GM21360 (cell line): ENCODE measurements around the gene MAT1A.
"Not testable (repeated sequence)": the region's sequence is repeated elsewhere in the genome, so short reads cannot be mapped to it uniquely, and the experiment has no call there.

Experiments used
- ATAC-seq: cut with Tn5 transposase; IDR thresholded peaks from one replicate; pipeline ENCODE4 v1.9.1; 2021; ENCODE audit warnings: mild to moderate bottlenecking, moderate library complexity; ENCODE audit not compliant: unreplicated experiment

MAT1A gene

GRCh38 chr10:80289451-80290287 lies at the start of gene MAT1A:
Gene MAT1A (minus strand): TSS chr10:80289658. CDS start chr10:80289423, 235 bp downstream.
- ATAC-seq, result no peak

GRCh38 chr10:80333983-80334382 lies 44.5 kb upstream of the MAT1A start:
- ATAC-seq, result no peak

- ATAC-seq, result no peak
These were observed 35.5 kb upstream of the MAT1A start for GRCh38 chr10:80324891-80325364.

DNA sequence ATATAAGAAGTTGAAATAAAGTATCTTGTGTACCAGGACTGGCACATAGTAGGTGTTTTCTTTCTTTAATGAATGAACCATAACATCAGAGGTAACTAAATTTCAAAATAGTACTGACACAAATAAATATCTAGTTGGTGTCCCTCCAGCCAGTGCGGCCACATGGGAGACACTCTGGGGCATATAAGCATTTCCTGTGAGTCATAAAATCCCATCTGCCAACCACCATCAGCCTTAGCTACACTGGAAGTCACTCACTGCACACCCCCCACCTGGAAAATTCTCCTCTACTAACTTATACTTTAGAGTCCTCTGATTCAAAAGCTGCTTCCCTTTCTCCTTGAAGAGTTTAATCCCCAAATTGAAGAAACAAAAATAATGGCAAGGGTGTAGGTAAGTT lies 34.6 kb upstream of the MAT1A start:
- no peak for ATAC-seq

GRCh38 chr10:80323311-80323710 lies 33.9 kb upstream of the MAT1A start:
- no peak for ATAC-seq

- ATAC-seq, result no peak
These were observed 33.3 kb upstream of the MAT1A start for GRCh38 chr10:80322711-80323110.

- no peak for ATAC-seq
These were observed 32.7 kb upstream of the MAT1A start for GRCh38 chr10:80322158-80322557.

GRCh38 chr10:80321183-80321582 lies 31.7 kb upstream of the MAT1A start:
- ATAC-seq, result no peak

- no peak for ATAC-seq
These were observed 30.9 kb upstream of the MAT1A start for GRCh38 chr10:80320377-80320776.

GRCh38 chr10:80319725-80320290 lies 30.4 kb upstream of the MAT1A start:
- no peak for ATAC-seq

DNA sequence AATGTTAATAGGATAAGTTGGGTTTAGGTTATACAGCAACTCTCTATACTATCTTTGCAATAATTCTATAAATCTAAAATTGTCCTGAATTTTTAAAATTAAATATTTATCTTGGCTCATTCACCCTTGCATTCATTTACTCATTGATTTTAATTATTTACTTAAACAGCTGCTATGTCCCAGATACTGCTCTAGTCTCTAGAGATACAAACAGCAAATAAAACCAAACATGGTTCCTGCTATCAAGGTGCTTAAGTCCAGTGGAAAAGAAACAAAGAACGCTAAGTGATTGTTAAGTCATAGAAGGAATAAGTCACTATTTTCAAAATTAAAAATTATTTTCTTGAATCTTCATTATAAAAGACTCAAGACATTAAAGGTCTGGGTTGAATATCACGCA lies 29.9 kb upstream of the MAT1A start:
- ATAC-seq, result no peak

- no peak for ATAC-seq
These were observed 29.3 kb upstream of the MAT1A start for GRCh38 chr10:80318742-80319141.

- no peak for ATAC-seq
These were observed 25.9 kb upstream of the MAT1A start for GRCh38 chr10:80315391-80315790.

GRCh38 chr10:80313523-80313922 lies 24.1 kb upstream of the MAT1A start:
- no peak for ATAC-seq

- not testable (repeated sequence) for ATAC-seq
These were observed 16.5 kb upstream of the MAT1A start for GRCh38 chr10:80305989-80306388.

- ATAC-seq, result no peak
These were observed 7.5 kb upstream of the MAT1A start for GRCh38 chr10:80296942-80297341.

DNA sequence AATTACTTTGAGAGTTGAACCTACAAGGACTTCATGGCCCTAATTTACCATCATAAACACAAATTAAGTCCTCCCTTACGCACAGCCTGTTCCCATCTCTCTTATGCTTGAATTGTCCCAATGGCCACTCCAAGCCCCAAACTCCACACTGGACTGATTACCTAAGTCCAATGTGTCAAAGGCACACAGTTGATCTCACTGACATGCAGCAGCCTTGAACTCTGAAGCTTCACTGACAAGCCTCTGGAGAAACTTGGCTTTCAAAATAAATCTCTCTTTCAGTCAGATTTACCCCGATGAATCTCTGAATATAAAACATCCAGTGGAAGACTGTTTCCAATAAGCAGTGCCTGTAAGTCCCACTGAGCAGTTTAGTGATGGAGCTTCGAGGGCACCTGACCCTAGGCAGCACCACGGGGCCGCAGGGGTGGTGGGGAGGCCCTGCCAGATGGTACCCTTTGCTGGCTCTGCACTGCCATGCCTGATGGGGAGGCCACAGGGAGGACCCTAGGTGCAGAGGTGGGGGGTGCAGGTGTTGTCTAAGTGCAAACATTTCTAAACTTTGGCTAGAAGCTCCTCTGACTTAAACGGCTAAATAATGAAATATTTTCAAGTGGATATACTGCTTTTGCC lies 3.3 kb upstream of the MAT1A start:
- ATAC-seq, result no peak

DNA sequence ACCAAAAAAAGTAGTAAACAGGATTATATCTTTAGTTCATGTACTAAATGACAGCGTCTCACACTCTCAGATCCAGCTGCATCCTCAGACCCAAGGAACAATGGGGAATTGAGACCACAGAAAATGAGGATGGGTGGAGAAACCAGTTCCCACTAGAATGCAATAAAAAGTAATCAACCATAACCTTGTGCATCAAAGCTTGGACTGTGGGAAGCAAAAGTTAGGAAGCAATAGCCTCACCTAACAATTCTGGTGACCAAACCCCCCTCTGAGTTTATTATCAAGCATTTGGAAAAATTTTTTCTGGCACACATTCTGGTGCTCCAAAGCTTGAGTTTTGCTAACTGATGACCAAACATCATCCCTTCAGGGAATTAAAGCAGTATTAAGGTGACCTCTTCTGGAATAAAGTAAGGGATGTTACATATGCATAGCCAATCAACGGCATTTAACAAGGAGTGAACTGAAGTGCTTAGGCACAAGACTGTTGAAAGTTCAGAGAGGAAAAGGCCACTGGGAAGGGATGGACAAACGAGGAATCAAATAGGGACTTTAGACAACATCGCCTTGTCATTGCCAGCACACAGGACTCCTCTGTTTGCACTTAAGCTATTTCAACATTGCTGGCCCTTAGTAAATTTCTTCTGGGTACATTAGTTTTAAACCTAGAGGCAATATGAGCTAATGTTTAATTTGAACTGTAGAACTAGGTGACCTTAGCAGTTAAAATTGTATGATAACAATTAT lies 1.2 kb upstream of the MAT1A start:
- ATAC-seq, result no peak

GRCh38 chr10:80288849-80289248 lies 609 bp downstream of the MAT1A start:
- no peak for ATAC-seq

DNA sequence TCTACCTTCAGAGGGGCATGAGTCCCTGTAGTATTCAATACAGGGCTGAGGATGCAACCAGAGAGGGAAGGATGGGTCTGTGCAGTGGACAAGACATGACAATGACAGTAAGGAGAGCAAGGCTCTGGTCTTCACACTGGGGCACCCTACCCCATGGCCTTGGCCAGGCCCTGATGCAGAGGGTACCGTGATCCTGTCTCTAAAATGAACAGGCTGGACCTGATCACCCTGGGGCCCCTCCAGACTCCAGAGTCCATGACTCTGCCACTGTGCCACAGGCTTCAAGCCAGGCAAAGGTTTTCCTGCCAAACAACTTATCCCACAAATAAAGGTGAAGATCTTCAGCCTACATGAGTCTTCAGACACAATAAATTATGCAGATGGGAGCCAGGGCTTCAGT lies 4.9 kb downstream of the MAT1A start:
- no peak for ATAC-seq

GRCh38 chr10:80283536-80284199 lies 5.8 kb downstream of the MAT1A start:
- no peak for ATAC-seq
